GM12891 (cell line): ENCODE data around the gene ZNF148.

ENCODE experiments used
- DNase-seq: peaks from one replicate; pipeline ENCODE4 v3.0.0; 2011; ENCODE audit warnings: low spot score; ENCODE audit not compliant: insufficient read length
- FAIRE-seq: peaks from 2 replicates; lab custom pipeline; 2011; peaks lifted over from hg19 to GRCh38; lab: Jason Lieb, UNC
- PAX5 ChIP-seq: IDR thresholded peaks from 2 replicates; pipeline ENCODE4 v1.6.1; 2011; ENCODE audit warnings: low read length, moderate library complexity, mild to moderate bottlenecking; ENCODE audit not compliant: insufficient read depth, severe bottlenecking
- POLR2A ChIP-seq: IDR thresholded peaks from 2 replicates; pipeline ENCODE4 v1.6.1; 2011; ENCODE audit warnings: low read depth, low read length, control low read depth
- POLR2AphosphoS5 ChIP-seq: IDR thresholded peaks from 2 replicates; pipeline ENCODE4 v1.6.1; 2011; ENCODE audit warnings: low read depth, low read length, control low read depth
- POU2F2 ChIP-seq: IDR thresholded peaks from 2 replicates; pipeline ENCODE4 v1.6.1; 2011; ENCODE audit warnings: low read depth, mild to moderate bottlenecking, control low read depth, low read length, moderate library complexity
- SPI1 ChIP-seq: IDR thresholded peaks from 2 replicates; pipeline ENCODE4 v1.6.1; 2011; ENCODE audit warnings: low read depth, low read length, control low read depth
- TAF1 ChIP-seq: IDR thresholded peaks from 2 replicates; pipeline ENCODE4 v1.6.1; 2011; ENCODE audit warnings: low read depth, low read length, control low read depth

ZNF148 gene

DNA sequence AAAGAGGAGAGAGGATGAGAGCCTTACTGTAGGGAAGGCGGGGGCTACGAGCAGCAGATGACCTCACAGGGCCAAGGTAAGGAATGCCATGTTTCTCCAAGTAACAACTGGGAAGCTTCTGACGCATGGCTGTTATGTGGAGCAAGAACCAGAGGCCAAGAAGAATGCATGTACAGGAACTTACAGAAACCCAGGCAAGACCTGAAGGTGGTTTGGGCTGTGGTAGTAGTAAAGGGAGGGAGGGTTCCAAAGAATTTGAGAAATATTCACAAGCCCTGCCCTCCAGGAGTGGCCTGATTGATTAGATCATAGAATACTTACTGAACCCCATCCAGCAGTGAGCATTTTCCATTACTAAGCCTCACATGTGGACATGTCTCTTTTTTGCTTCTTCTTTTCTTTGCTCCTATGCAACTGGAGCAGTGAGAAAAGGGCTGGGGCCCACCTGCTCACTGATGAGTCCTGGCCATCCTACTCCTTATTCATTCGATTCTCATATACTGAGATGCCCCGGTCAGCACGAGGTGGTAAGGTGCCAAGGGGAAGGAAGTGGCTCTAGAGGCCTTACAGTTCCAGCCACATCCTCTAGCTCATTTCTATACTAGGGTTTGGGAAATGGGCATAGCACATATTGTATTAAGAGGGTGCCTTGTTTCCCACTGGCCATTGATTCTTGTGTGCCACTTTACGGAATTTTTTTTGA, 154.2 kb downstream of the ZNF148 start:
- no peak for TF ChIP-seq SPI1
- no peak for TF ChIP-seq TAF1
- TF ChIP-seq POLR2AphosphoS5, result 0 out of 2 replicates have a peak, but pooled peaks have one; percentile 30
- TF ChIP-seq POU2F2, result 0 out of 2 replicates have a peak, but pooled peaks have one; percentile 2
- peak; percentile 60 for FAIRE-seq
- no peak for DNase-seq

DNA sequence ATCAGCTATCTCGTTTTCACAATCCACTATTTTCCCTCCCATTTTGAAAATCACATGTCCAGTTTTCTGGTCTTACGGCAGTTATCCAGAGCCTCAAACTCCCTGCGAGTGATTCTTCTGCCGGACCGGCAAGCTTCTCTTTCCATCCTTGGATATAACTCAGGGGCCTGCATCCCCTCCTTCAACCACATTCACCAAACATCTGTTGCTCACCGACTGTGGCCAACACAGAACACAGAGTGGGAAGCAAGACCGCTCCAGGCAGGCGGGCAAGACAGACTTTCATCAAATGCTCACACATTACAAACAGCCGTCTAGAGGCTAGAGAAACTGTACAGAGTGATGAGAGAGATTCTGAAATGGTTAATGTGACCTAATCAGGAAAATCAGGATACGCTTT, 154.9 kb downstream of the ZNF148 start:
- DNase-seq (no peak), FAIRE-seq (no peak)
- TF ChIP-seq POLR2AphosphoS5 (no peak), POU2F2 (no peak), SPI1 (no peak), POLR2A (no peak), PAX5 (no peak), TAF1 (no peak)

DNA sequence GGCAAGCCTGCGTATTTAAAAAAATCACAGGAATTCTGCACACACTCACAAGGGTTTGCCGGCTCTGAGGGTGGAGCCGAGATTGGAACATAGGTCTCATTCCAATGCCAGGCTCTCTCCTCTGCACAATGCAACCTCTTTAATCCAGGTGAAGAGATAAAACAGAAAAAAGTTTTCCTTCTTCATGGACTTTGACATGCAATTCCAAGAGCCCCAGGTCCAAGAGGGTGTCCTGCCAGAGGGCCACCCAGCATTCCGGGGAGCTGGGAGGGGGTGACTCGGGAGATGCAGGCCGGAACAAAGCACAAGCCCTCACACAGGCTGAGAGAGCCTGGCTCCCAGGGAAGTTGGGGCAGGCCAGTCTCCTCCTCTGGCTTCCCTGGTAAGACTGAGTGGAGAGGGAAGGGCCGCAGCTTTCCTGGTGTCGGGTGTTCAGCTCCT, 155.8 kb downstream of the ZNF148 start:
- FAIRE-seq, result no peak
- no peak for DNase-seq
- TF ChIP-seq POLR2A, result no peak
- no peak for TF ChIP-seq POU2F2
- TF ChIP-seq TAF1, result no peak
- TF ChIP-seq PAX5, result no peak
- no peak for TF ChIP-seq POLR2AphosphoS5
- no peak for TF ChIP-seq SPI1

DNA sequence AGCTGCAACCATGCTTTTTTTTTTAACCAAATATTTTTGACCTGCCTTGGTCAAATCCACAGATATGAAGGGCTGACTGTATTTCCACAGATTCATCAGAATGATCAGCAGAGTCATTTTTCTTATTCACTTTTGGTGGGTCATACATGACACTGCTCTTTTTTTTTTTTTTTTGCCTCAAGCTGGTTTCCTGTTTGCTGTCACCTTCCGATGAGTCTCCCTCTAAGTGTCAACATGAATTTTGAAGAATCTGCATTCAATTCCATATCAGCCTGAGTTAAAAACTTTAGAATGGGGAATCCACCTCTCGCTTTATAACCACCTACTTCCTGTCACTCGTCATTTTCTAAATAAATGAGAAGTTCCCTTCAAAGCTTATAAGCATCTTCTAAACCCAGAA, 160.4 kb downstream of the ZNF148 start:
- FAIRE-seq (no peak), DNase-seq (no peak)
- TF ChIP-seq SPI1 (no peak), TAF1 (no peak), POLR2A (no peak), POU2F2 (no peak), PAX5 (no peak), POLR2AphosphoS5 (no peak)

DNA sequence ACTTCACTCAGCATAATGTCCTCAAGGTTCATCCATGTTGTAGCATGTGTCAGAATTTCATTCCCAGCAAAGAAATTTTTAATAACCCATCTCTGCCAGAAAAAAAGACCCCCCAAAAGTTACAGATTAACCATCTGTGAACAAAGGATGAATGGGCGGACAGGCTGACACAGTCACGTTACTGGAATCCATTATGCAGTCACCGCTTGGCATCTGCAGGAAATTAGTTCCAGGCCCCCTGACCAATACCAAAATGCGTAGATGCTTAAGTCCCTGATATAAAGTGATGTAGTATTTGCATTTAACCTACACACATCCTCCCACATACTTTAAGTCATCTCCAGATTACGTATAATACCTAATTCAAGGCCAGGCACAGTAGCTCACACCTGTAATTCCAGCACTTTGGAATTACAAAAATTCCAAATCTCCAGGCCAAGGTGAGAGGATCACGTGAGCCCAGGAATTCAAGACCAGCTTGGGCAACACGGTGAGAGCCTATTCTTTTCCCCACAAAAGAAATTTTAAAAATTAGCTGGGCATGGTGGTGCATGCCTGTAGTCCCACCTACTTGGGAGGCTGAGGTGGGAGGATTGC, 161.1 kb downstream of the ZNF148 start:
- FAIRE-seq (peak; percentile 75), DNase-seq (no peak)
- no peak for TF ChIP-seq POLR2AphosphoS5
- no peak for TF ChIP-seq TAF1
- TF ChIP-seq PAX5, result no peak
- no peak for TF ChIP-seq POLR2A
- TF ChIP-seq POU2F2, result no peak
- TF ChIP-seq SPI1, result no peak

DNA sequence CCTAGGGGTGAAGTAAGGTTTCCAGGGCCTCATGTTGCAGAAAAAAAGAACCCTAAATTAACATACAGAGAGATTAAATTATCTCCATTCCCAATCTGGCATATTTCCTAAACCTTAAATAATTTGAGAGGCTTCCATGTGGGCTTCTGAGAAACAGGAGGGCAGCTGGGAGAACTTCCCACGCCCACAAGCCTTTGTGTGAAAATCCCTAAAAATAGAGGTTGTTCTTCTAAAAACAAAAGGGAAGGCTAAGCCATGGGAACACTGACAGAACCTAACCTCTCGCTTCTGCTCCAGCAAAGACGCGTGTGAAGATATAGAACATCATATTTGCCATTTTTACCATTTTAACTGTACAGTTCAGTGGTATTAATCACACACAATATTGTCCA, 161.8 kb downstream of the ZNF148 start:
- DNase-seq (no peak), FAIRE-seq (peak; percentile 41)
- no peak for TF ChIP-seq PAX5
- no peak for TF ChIP-seq SPI1
- no peak for TF ChIP-seq TAF1
- no peak for TF ChIP-seq POLR2A
- TF ChIP-seq POLR2AphosphoS5, result no peak

DNA sequence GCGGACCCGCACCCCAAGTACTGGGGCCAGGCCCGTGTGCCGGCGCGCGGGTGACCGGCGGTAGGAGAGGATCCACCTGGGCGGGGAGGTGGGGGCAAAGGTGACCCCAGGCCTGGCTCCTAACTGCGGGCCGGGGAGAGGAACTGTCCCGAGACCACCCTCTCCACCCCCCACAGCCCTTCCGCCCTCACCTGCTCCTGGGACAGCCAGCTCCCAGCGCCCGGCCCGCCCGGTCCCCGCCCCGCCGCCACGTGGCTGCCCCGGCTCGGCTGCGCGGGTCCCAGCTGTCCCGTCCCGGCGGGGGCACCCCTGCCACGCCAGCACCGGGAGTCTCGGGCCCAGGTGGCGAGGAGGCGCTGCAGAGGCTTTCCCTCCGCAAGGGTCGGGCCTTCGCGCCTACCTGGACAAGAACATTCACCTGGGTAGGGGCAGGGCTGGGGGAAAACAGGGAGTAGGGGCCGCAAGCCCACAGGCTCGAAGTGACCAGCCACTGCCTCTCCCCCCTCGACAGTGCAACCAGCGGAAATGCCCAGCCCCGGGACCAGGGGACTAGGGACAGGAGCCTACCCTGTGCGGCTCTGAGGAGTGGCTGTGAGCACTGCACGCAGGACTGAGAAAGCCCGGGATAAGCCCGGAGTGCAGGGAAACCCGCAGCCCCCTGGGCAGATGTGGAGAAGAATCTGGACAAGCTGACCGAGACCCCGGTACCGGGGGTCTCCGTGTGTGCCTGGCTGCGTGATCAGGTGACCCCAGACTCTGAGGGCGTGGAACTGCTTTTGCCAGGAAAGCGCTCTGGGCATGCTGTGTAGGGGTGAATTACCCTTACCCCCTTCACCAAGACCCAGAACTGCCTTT, 162.4 kb downstream of the ZNF148 start, which contains the start of gene SLC12A8:
TSS of gene SLC12A8 (minus strand) at position 240 of the 855 bp plus-strand sequence. CDS start 1,399 bp downstream, outside the sequence.
- no peak for DNase-seq
- FAIRE-seq, result peak; percentile 48
- no peak for TF ChIP-seq PAX5
- 0 out of 2 replicates have a peak, but pooled peaks have one; percentile 41 for TF ChIP-seq TAF1

DNA sequence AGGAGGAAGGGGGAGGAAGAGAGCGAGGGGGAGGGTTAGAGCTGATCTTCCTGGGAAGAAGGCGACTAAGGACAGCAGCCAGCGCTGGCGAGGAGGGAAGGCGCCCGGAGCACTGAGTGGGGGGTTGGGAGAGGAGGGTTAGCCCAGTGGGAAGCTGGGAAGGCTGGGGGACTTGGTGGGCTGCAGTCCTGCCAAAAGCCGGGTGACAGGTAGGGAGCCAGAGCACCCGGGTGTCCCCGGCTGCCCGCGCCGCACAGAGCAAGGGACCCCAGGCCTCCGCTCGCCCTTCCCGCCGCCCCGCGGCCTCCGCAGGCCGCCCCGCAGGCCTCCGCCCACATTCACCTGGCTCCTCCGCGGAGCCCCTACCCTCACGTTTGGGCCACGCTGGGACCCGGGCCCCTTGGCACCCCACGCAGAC, 163.0 kb downstream of the ZNF148 start:
- FAIRE-seq, result peak; percentile 40
- TF ChIP-seq POU2F2 (no peak), POLR2AphosphoS5 (no peak), SPI1 (no peak), POLR2A (no peak), PAX5 (no peak), TAF1 (no peak)
- peak; percentile 37 for DNase-seq

DNA sequence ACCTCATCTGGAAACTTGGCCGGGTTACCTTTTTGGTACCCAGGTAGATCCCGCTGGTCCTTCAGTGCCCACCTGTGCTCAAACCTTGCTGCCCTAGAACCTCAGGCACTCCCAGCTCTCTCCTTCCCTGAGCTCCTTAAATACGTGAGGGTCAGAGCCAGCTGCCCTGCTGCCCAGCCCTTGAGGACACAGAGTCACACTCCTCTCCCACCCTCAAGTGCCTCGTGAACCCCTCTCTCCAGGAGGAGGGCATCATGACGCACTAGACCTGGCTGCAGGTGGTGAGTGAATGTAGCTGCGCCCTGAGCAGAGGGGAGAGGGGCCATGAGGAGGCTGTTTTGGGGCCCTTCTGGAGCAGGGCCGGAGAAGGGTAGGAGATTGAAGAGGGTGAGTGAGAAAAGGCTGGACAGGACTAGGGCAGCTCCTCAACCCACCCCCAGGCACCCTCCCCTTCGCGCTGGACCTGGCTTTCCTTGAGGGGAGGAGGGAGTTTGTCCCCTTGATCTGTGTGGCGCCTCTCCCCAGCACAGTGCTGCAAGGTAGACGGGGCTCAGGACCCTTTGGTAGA, 163.5 kb downstream of the ZNF148 start:
- no peak for TF ChIP-seq POU2F2
- TF ChIP-seq POLR2AphosphoS5, result no peak
- TF ChIP-seq SPI1, result no peak
- TF ChIP-seq POLR2A, result no peak
- no peak for TF ChIP-seq PAX5
- TF ChIP-seq TAF1, result no peak
- FAIRE-seq (no peak), DNase-seq (no peak)
